Loucy (cell line): ENCODE results near the gene SLC5A11.

Experiments used
- H2AFZ ChIP-seq: fragments of 200-600 bp; sonication (generic); 2 replicates; pipeline ENCODE4 v1.6.0; 2016; ENCODE audit warnings: antibody characterized with exemption, mild to moderate bottlenecking, low read length, moderate library complexity
- H3F3A ChIP-seq: fragments of 200-600 bp; 2 replicates; pipeline ENCODE4 v1.6.0; 2016; ENCODE audit warnings: antibody characterized with exemption, low read depth, mild to moderate bottlenecking
- H3K27me3 ChIP-seq: fragments of 200-600 bp; sonication (generic); 2 replicates; pipeline ENCODE4 v1.6.1; 2014; ENCODE audit warnings: low read length, mild to moderate bottlenecking; ENCODE audit not compliant: insufficient read depth, poor library complexity, severe bottlenecking
- H3K36me3 ChIP-seq: fragments of 200-600 bp; sonication (generic); 2 replicates; pipeline ENCODE4 v1.6.1; 2016; ENCODE audit warnings: low read length; ENCODE audit not compliant: insufficient read depth
- H3K4me1 ChIP-seq: fragments of 200-600 bp; sonication (generic); 2 replicates; pipeline ENCODE4 v1.5.1; 2014; ENCODE audit warnings: low read length, mild to moderate bottlenecking; ENCODE audit not compliant: insufficient read depth, poor library complexity, severe bottlenecking
- H3K4me2 ChIP-seq: fragments of 200-600 bp; sonication (generic); 2 replicates; pipeline ENCODE4 v1.6.0; 2014; ENCODE audit warnings: antibody characterized with exemption, low read length, low read depth, mild to moderate bottlenecking; ENCODE audit not compliant: poor library complexity, severe bottlenecking
- H3K4me3 ChIP-seq: fragments of 200-600 bp; sonication (generic); 2 replicates; pipeline ENCODE4 v1.5.1; 2014; ENCODE audit warnings: low read length, mild to moderate bottlenecking, mixed read lengths; ENCODE audit not compliant: poor library complexity, severe bottlenecking
- H3K79me2 ChIP-seq: fragments of 200-600 bp; sonication (generic); 2 replicates; pipeline ENCODE4 v1.6.1; 2014; ENCODE audit warnings: low read length; ENCODE audit not compliant: insufficient read depth
- H3K9ac ChIP-seq: fragments of 200-600 bp; sonication (generic); 2 replicates; pipeline ENCODE4 v1.6.0; 2014; ENCODE audit warnings: mild to moderate bottlenecking, low read depth, low read length, moderate library complexity; ENCODE audit not compliant: poor library complexity, severe bottlenecking
- H3K9me2 ChIP-seq: fragments of 200-600 bp; sonication (generic); replicated peaks from 2 replicates; pipeline ENCODE4 v1.6.1; 2016; ENCODE audit warnings: low read depth, low read length, mixed read lengths
- H3K9me3 ChIP-seq: fragments of 200-600 bp; sonication (generic); 2 replicates; pipeline ENCODE4 v1.6.1; 2014; ENCODE audit warnings: mild to moderate bottlenecking, antibody characterized with exemption, low read length, low read depth; ENCODE audit not compliant: insufficient read depth
- H4K20me1 ChIP-seq: fragments of 200-600 bp; sonication (generic); 2 replicates; pipeline ENCODE4 v1.6.0; 2014; ENCODE audit warnings: antibody characterized with exemption, low read length, mild to moderate bottlenecking; ENCODE audit not compliant: insufficient read depth, poor library complexity, severe bottlenecking
- CTCF ChIP-seq: fragments of 200-600 bp; sonication (generic); conservative IDR thresholded peaks from 2 replicates; pipeline ENCODE4 v1.5.1; 2014; ENCODE audit warnings: mild to moderate bottlenecking, antibody characterized with exemption, low read length
- EZH2phosphoT487 ChIP-seq: fragments of 200-600 bp; IDR thresholded peaks from 2 replicates; pipeline ENCODE4 v1.6.1; 2018; ENCODE audit warnings: antibody characterized with exemption, mild to moderate bottlenecking, moderate library complexity, borderline replicate concordance

The SLC5A11 gene

GRCh38 chr16:24909856-24910255, 64.1 kb downstream of the SLC5A11 start:
- Histone ChIP-seq H3K36me3 (no peaks in the 10 kb centered on the region), H3K4me2 (no peak overlapping the region), H3F3A (no peaks in the 10 kb centered on the region), H3K9me3 (no peaks in the 10 kb centered on the region), H3K4me1 (no peaks in the 10 kb centered on the region), H3K4me3 (no peak overlapping the region), H3K9ac (no peak overlapping the region), H4K20me1 (no peaks in the 10 kb centered on the region), H2AFZ (no peak overlapping the region), H3K79me2 (no peaks in the 10 kb centered on the region), H3K27me3 (no peaks in the 10 kb centered on the region), H3K9me2 (no peaks in the 10 kb centered on the region)
- TF ChIP-seq CTCF (no peak), EZH2phosphoT487 (no peak)

- Histone ChIP-seq H3K4me3 (no peak overlapping the region), H3F3A (no peaks in the 10 kb centered on the region), H2AFZ (no peak overlapping the region), H4K20me1 (no peaks in the 10 kb centered on the region), H3K4me2 (no peak overlapping the region), H3K79me2 (no peaks in the 10 kb centered on the region), H3K9me2 (no peaks in the 10 kb centered on the region), H3K9ac (no peak overlapping the region), H3K4me1 (no peaks in the 10 kb centered on the region), H3K36me3 (peaks cover 5% of the 10 kb centered on the region; the same call in 1 of the 2 replicates), H3K9me3 (no peaks in the 10 kb centered on the region), H3K27me3 (no peaks in the 10 kb centered on the region)
- TF ChIP-seq EZH2phosphoT487: no peak
- no peak for TF ChIP-seq CTCF
Measured at GRCh38 chr16:24915019-24915418, 69.3 kb downstream of the SLC5A11 start.

- Histone ChIP-seq H3K4me3 (no peak overlapping the region), H3K27me3 (no peaks in the 10 kb centered on the region), H3K36me3 (peaks cover 5% of the 10 kb centered on the region; the same call in 1 of the 2 replicates), H3K4me1 (no peaks in the 10 kb centered on the region), H4K20me1 (no peaks in the 10 kb centered on the region), H3K9me2 (no peaks in the 10 kb centered on the region), H2AFZ (no peak overlapping the region), H3K4me2 (no peak overlapping the region), H3F3A (no peaks in the 10 kb centered on the region), H3K79me2 (no peaks in the 10 kb centered on the region), H3K9me3 (no peaks in the 10 kb centered on the region), H3K9ac (no peak overlapping the region)
- TF ChIP-seq EZH2phosphoT487 (no peak), CTCF (no peak)
Measured at GRCh38 chr16:24915576-24915975, 69.8 kb downstream of the SLC5A11 start.
